Epidermal melanocyte (primary cell): ENCODE measurements around the gene SLITRK2.

Experiments used
- DNase-seq: peaks from one replicate; pipeline ENCODE4 v3.0.0; 2011; ENCODE audit warnings: low spot score; ENCODE audit not compliant: insufficient read length

The SLITRK2 gene

DNA sequence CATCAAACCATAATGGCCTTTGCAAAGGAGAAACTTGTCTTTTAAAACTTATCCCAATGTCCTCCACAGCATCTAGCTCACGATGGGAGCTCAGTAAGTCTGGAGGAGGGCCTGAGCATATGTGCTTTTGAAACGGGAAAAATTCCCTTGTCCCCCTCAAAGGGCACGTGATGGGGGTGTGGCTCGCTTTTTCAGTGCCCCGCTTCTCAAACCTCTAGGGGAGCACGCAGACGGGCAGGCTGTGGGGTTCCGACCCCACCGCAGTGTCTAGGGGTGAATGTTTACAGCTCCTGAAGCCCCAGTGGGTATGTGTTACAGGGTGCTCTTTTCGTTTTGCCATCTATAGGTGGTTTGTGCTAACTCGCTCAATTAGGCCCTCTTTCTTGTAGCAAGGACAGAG, 31.2 kb downstream of the SLITRK2 start:
- no peak for DNase-seq

DNA sequence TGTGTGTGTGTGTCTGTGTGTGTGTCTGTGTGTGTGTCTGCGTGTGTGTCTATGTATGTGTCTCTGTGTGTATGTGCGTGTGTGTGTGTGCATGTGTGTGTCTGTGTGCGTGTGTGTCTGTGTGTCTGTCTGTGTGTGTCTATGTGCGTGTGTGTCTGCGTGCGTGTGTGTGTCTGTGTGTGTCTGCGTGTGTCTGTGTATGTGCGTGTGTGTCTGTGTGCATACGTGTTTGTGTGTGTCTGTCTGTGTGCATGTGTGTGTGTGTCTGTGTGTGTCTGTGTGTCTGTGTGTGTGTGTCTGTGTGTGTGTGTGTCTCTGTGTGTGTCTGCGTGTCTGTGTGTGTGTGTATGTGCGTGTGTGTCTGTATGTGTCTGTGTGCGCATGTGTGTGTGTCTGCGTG, 35.6 kb downstream of the SLITRK2 start:
- DNase-seq: no peak

GRCh38 chrX:145856181-145856580, 38.6 kb downstream of the SLITRK2 start:
- DNase-seq: no peak

- DNase-seq: no peak
Measured at GRCh38 chrX:145861818-145862217, 44.2 kb downstream of the SLITRK2 start.

DNA sequence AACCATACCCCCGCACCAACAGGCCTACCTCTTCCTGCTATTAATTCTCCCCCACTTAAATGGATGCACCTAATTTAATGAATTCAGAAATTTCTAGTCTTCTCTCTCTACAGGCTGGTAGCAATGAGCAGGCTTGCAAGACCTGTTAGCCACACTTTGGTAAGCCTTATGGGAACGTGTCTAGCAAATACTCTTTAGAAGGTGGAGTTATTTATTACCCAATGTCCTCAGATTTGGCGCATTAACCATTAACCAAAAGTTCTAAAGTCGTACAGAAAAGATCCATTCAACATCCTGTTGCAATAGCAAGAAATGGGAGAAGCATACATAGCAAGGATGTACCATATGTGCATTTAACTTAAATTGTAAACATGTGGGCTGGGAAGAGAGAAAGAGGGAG, 47.5 kb downstream of the SLITRK2 start:
- no peak for DNase-seq
